IMR-90 (cell line): ENCODE measurements around the gene IGF2R.

Experiments
- FOS ChIP-seq: fragments of 150-350 bp; IDR thresholded peaks from 2 replicates; pipeline ENCODE4 v1.6.1; 2016; ENCODE audit warnings: low read depth, low read length
- MXI1 ChIP-seq: IDR thresholded peaks from 2 replicates; pipeline ENCODE4 v1.6.1; 2012; ENCODE audit warnings: low read depth, mild to moderate bottlenecking, low read length, moderate library complexity, borderline replicate concordance
- NFE2L2 ChIP-seq: fragments of 150-350 bp; IDR thresholded peaks from 2 replicates; pipeline ENCODE4 v1.6.1; 2016; ENCODE audit warnings: low read depth, mild to moderate bottlenecking, low read length
- POLR2A ChIP-seq: IDR thresholded peaks from 2 replicates; pipeline ENCODE4 v1.6.1; 2012; ENCODE audit warnings: mild to moderate bottlenecking, low read depth, low read length
- RCOR1 ChIP-seq: IDR thresholded peaks from 2 replicates; pipeline ENCODE4 v1.6.1; 2012; ENCODE audit warnings: mild to moderate bottlenecking, low read length, improper control_type of control experiment; ENCODE audit not compliant: insufficient replicate concordance
- SMC3 ChIP-seq: fragments of 150-350 bp; IDR thresholded peaks from 2 replicates; pipeline ENCODE4 v1.6.1; 2016; ENCODE audit warnings: low read depth, mild to moderate bottlenecking, antibody characterized with exemption, low read length, moderate library complexity
- TF ChIP-seq, protein P1 (sequence below): fragments of 150-350 bp; IDR thresholded peaks from 2 replicates; pipeline ENCODE4 v1.6.1; 2017; ENCODE audit warnings: mild to moderate bottlenecking, antibody characterized with exemption, low read length, low read depth
- TF ChIP-seq, protein P2 (sequence below): conservative IDR thresholded peaks from 2 replicates; pipeline ENCODE4 v1.5.1; 2012; ENCODE audit warnings: mild to moderate bottlenecking, low read depth, low read length, improper control_type of control experiment

DNA sequence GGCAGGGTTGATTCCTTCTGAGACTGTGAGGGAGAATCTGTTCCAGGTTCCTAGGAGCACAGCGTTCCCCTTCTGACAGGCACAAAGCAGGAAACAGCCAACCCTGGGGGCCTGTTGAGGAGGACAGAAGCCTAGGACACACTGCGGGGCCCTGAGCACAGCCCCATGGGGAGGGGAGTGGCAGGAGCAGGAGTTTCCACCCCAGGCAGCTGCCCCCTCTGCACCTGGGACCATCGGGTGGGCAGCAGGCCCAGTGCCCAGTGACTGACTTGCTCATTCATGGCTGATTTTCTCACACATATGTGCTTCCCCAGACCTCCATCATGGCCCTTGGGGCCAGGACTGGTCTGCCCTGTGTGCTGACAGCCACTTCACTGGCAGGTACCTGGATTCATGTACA, 146.5 kb downstream of the IGF2R start:
- TF ChIP-seq, protein P1, sequence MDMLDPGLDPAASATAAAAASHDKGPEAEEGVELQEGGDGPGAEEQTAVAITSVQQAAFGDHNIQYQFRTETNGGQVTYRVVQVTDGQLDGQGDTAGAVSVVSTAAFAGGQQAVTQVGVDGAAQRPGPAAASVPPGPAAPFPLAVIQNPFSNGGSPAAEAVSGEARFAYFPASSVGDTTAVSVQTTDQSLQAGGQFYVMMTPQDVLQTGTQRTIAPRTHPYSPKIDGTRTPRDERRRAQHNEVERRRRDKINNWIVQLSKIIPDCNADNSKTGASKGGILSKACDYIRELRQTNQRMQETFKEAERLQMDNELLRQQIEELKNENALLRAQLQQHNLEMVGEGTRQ = no peak
- TF ChIP-seq RCOR1 = no peak
- TF ChIP-seq, protein P2, sequence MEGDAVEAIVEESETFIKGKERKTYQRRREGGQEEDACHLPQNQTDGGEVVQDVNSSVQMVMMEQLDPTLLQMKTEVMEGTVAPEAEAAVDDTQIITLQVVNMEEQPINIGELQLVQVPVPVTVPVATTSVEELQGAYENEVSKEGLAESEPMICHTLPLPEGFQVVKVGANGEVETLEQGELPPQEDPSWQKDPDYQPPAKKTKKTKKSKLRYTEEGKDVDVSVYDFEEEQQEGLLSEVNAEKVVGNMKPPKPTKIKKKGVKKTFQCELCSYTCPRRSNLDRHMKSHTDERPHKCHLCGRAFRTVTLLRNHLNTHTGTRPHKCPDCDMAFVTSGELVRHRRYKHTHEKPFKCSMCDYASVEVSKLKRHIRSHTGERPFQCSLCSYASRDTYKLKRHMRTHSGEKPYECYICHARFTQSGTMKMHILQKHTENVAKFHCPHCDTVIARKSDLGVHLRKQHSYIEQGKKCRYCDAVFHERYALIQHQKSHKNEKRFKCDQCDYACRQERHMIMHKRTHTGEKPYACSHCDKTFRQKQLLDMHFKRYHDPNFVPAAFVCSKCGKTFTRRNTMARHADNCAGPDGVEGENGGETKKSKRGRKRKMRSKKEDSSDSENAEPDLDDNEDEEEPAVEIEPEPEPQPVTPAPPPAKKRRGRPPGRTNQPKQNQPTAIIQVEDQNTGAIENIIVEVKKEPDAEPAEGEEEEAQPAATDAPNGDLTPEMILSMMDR = no peak
- TF ChIP-seq POLR2A = no peak
- no peak for TF ChIP-seq FOS
- no peak for TF ChIP-seq NFE2L2
- TF ChIP-seq MXI1 = no peak
- TF ChIP-seq SMC3 = no peak
